Measurements from ENCODE around the gene ZNF155.

Gene ZNF155

GRCh38 chr19:44005973-44006372 lies 22.0 kb downstream of the ZNF155 start:
- no peak for DNase-seq

- no peak for DNase-seq
Observed at GRCh38 chr19:44007473-44007872, 23.5 kb downstream of the ZNF155 start.

- DNase-seq: no peak
Observed at GRCh38 chr19:44010468-44010867, 26.5 kb downstream of the ZNF155 start.

- no peak for DNase-seq
Observed at GRCh38 chr19:44019498-44019897, 35.5 kb downstream of the ZNF155 start.

- no peak for DNase-seq
Observed at GRCh38 chr19:44021221-44021620, 37.2 kb downstream of the ZNF155 start.

GRCh38 chr19:44024900-44025216 lies 40.9 kb downstream of the ZNF155 start:
- DNase-seq: peak; percentile 26

- DNase-seq: peak; percentile 91
Observed at GRCh38 chr19:44025217-44025936, 41.4 kb downstream of the ZNF155 start, which contains the start of gene ZNF222. Gene ZNF222, plus strand, starts transcription at chr19:44025379. Its CDS starts 58 bp downstream, at chr19:44025437.

- DNase-seq: no peak
Observed at GRCh38 chr19:44026622-44027021, 42.6 kb downstream of the ZNF155 start.

- no peak for DNase-seq
Observed at GRCh38 chr19:44032001-44032610, 48.1 kb downstream of the ZNF155 start.

- no peak for DNase-seq
Observed at GRCh38 chr19:44042147-44042546, 58.2 kb downstream of the ZNF155 start.

Measured in NCI-H69 (cell line).